ENCODE results near the gene CYP2F1.

DNA sequence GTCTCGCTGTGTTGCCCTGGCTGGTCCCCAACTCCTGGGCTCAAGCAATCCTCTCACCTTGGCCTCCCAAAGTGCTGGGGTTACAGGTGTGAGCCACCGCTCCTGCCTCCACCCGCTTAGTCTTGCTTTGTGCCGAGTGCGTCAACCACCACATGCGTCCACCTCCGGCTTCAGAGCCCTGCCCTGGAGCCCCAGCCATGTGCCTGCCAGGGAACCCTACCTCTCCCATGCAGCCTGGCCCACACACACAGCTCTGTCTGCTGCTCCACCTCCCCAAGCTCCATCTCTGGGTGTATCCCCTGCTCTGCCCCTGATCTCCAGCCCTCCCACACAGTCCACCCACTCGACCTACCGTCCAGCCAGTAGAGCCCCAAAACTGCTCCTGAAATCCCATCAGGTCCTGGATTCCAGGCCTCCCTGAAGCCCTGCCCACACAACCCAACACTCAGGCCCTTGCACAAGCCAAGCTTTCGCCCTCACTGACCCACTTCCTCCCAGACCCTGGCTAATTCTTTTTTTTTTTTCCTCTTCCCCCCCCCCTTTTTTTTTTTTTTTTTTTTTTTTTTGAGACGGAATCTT, 9.6 kb downstream of the CYP2F1 start:
- TF ChIP-seq, protein P1, sequence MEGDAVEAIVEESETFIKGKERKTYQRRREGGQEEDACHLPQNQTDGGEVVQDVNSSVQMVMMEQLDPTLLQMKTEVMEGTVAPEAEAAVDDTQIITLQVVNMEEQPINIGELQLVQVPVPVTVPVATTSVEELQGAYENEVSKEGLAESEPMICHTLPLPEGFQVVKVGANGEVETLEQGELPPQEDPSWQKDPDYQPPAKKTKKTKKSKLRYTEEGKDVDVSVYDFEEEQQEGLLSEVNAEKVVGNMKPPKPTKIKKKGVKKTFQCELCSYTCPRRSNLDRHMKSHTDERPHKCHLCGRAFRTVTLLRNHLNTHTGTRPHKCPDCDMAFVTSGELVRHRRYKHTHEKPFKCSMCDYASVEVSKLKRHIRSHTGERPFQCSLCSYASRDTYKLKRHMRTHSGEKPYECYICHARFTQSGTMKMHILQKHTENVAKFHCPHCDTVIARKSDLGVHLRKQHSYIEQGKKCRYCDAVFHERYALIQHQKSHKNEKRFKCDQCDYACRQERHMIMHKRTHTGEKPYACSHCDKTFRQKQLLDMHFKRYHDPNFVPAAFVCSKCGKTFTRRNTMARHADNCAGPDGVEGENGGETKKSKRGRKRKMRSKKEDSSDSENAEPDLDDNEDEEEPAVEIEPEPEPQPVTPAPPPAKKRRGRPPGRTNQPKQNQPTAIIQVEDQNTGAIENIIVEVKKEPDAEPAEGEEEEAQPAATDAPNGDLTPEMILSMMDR (IDR thresholded peaks at IDR 0.05): no peak
- TF ChIP-seq POLR2A (IDR thresholded peaks at IDR 0.05): no peak
